ENCODE data around the gene BMPR1B.

DNA sequence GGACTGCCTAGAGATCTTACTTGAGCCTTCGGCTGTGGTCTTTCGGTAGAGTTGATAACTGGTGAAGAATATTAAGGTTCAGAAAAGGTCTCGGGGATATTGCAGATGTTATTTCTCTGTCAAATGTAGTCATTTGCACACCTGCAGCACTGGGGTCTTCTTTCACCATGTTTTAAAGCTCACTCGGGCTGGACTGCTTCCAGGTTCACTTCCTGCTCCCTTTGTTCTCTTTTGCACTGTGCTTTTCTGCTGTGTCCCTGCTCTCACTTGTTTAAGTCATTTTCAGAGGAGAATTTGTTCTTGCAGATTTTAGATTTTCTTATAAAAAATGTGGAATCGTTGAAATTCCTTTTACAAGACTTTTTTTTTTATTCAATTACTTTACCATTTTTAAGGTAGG lies 68.5 kb downstream of the BMPR1B start:
- TF ChIP-seq, protein P1, sequence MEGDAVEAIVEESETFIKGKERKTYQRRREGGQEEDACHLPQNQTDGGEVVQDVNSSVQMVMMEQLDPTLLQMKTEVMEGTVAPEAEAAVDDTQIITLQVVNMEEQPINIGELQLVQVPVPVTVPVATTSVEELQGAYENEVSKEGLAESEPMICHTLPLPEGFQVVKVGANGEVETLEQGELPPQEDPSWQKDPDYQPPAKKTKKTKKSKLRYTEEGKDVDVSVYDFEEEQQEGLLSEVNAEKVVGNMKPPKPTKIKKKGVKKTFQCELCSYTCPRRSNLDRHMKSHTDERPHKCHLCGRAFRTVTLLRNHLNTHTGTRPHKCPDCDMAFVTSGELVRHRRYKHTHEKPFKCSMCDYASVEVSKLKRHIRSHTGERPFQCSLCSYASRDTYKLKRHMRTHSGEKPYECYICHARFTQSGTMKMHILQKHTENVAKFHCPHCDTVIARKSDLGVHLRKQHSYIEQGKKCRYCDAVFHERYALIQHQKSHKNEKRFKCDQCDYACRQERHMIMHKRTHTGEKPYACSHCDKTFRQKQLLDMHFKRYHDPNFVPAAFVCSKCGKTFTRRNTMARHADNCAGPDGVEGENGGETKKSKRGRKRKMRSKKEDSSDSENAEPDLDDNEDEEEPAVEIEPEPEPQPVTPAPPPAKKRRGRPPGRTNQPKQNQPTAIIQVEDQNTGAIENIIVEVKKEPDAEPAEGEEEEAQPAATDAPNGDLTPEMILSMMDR (IDR thresholded peaks at IDR 0.05), result no peak
- TF ChIP-seq POLR2AphosphoS5 (IDR thresholded peaks at IDR 0.05), result no peak
